Liver (tissue), 4 donors: ENCODE data around the gene CCDC102A. TPM values are rescaled to one million over a fixed set of nuclear protein-coding genes. Genes with fewer than 3 reads are reported as not detected.

Experiments used
- polyA plus RNA-seq, 2 donors: library from polyadenylated mRNA; stranded (reverse) in 1 of 2; unstranded in 1 of 2; fragments of 200-250 nt in 1 of 2; fragments of >200 nt in 1 of 2; fragmentation: Nextera tagmentation in 1 of 2; extraction: Ambion mirVana in 1 of 2; gene quantifications; one replicate each; pipeline versions ENCODE4 v1.2.1 to v1.2.3, GENCODE V29; 2013 to 2015
- total RNA-seq, 2 donors: library from RNA; depleted of rRNA; stranded (reverse); fragments of >200 nt; gene quantifications; one replicate each; pipeline ENCODE4 v1.2.3, GENCODE V29; 2014
- donor health status: healthy.
- donor health status: healthy.
- donor health status: healthy.

The CCDC102A gene
- total and polyA plus RNA-seq, 4 donors = 0.36 to 2.6 (median 1.7) TPM

Other genes starting within 250 kb of the CCDC102A start
- gene CCL22, start 177.8 kb downstream of the CCDC102A start, total RNA-seq = under 1 TPM in 1 of 2 donors, not detected in 1; 0.09 TPM
- gene CCL22, start 177.8 kb downstream of the CCDC102A start, polyA plus RNA-seq = under 1 TPM in 1 of 2 donors, not detected in 1; 0.02 TPM
- gene CX3CL1, start 164.1 kb downstream of the CCDC102A start, total RNA-seq = 1 to 10 TPM; 4.8 to 5.9 TPM
- gene CX3CL1, start 164.1 kb downstream of the CCDC102A start, polyA plus RNA-seq = 1 to 10 TPM; 2.5 to 5.5 TPM
- gene CCL17, start 131.8 kb downstream of the CCDC102A start, total RNA-seq = not detected
- not detected for gene CCL17, start 131.8 kb downstream of the CCDC102A start, polyA plus RNA-seq
- 10 to 100 TPM; 19.5 to 23.9 TPM for gene CIAPIN1, start 89.2 kb downstream of the CCDC102A start, total RNA-seq
- 10 to 100 TPM; 22.9 to 32.7 TPM for gene CIAPIN1, start 89.2 kb downstream of the CCDC102A start, polyA plus RNA-seq
- gene COQ9, start 89.1 kb downstream of the CCDC102A start, total RNA-seq = 10 to 100 TPM; 21.0 to 81.5 TPM
- 10 to 100 TPM; 50.2 to 65.8 TPM for gene COQ9, start 89.1 kb downstream of the CCDC102A start, polyA plus RNA-seq
- gene POLR2C, start 73.9 kb downstream of the CCDC102A start, total RNA-seq = 10 to 100 TPM; 61.7 to 68.0 TPM
- 10 to 100 TPM; 25.4 to 40.9 TPM for gene POLR2C, start 73.9 kb downstream of the CCDC102A start, polyA plus RNA-seq
- gene DOK4, start 50.1 kb downstream of the CCDC102A start, total RNA-seq = 10 to 100 TPM; 15.3 to 20.8 TPM
- 10 to 100 TPM in 1 of 2 donors, 1 to 10 TPM in 1; 7.8 to 24.6 TPM for gene DOK4, start 50.1 kb downstream of the CCDC102A start, polyA plus RNA-seq
- under 1 TPM; 0.33 to 0.37 TPM for gene ADGRG5, start 6.1 kb upstream of the CCDC102A start, total RNA-seq
- gene ADGRG5, start 6.1 kb upstream of the CCDC102A start, polyA plus RNA-seq = under 1 TPM; 0.10 to 0.24 TPM
- gene ADGRG1, start 92.1 kb upstream of the CCDC102A start, total RNA-seq = 1 to 10 TPM; 2.3 to 3.3 TPM
- gene ADGRG1, start 92.1 kb upstream of the CCDC102A start, polyA plus RNA-seq = 1 to 10 TPM; 1.7 to 1.8 TPM
- gene ADGRG3, start 131.7 kb upstream of the CCDC102A start, total RNA-seq = 1 to 10 TPM; 1.4 to 3.2 TPM
- under 1 TPM; 0.52 to 0.63 TPM for gene ADGRG3, start 131.7 kb upstream of the CCDC102A start, polyA plus RNA-seq
- 1 to 10 TPM in 1 of 2 donors, under 1 TPM in 1; 0.08 to 1.8 TPM for gene DRC7, start 158.2 kb upstream of the CCDC102A start, total RNA-seq
- under 1 TPM in 1 of 2 donors, not detected in 1; 0.06 TPM for gene DRC7, start 158.2 kb upstream of the CCDC102A start, polyA plus RNA-seq
- gene KATNB1, start 199.2 kb upstream of the CCDC102A start, total RNA-seq = 10 to 100 TPM in 1 of 2 donors, 1 to 10 TPM in 1; 7.6 to 16.4 TPM
- 1 to 10 TPM; 4.5 to 7.4 TPM for gene KATNB1, start 199.2 kb upstream of the CCDC102A start, polyA plus RNA-seq